Measurements from ENCODE around the gene AQP2.
A peak's percentile ranks its signal among the peaks of the same experiment; 100 is the strongest.

The AQP2 gene, protein sequence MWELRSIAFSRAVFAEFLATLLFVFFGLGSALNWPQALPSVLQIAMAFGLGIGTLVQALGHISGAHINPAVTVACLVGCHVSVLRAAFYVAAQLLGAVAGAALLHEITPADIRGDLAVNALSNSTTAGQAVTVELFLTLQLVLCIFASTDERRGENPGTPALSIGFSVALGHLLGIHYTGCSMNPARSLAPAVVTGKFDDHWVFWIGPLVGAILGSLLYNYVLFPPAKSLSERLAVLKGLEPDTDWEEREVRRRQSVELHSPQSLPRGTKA

DNA sequence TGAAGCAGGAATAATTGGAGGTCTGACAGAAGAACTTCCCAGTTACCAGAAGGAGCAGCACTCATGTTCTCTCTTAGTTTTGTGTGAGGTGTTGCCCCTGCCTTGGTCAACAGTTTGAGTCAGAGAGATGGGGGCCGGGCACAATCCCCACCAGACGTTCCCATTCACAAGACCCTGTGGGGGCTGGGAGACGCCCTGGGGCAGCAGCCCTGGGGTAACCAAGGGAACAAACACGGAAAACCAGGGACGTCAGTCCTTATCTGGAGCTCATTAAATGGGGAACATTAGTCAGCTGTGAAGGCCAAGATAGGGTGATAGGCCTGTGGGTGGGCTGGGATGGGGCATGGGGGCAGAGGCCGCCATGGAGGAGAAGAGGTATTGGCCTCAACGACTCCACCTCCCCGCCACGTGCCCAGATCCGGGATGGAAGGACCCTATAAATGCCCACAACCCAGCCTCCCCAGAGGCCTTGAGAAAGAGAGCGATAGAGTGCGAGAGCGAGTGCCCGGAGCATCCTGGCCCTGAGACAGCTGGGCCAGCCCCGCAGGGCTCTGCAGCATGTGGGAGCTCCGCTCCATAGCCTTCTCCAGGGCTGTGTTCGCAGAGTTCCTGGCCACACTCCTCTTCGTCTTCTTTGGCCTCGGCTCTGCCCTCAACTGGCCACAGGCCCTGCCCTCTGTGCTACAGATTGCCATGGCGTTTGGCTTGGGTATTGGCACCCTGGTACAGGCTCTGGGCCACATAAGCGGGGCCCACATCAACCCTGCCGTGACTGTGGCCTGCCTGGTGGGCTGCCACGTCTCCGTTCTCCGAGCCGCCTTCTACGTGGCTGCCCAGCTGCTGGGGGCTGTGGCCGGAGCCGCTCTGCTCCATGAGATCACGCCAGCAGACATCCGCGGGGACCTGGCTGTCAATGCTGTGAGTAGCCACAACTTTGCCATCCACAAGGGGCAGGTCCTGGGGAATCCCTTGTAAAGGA is at the start of gene AQP2:
Gene AQP2 (plus strand): TSS at position 465 of the 979 bp plus-strand sequence. CDS start 94 bp downstream, at position 559.
- DNase-seq, result no peak

DNA sequence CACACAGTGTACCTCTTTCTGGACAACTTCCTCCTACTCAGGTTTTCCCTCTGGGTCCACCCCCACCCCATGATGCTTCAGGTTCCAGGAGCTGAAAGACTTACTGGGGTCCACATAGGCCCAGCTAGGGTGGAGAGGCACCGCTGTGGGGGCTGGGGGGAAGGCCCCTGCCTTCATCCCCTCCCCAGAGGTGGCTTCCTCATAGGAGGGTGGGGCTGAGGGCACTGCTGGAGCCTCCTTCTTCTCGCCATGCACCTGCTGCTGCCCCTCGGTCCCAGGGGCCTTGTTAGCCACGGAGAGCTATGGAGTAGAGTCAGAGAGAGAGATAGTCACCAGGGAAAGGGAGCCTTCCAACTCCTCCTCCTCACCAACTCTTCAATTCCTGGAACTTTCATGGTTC is 49.5 kb upstream of the AQP2 start:
- no peak for DNase-seq

DNA sequence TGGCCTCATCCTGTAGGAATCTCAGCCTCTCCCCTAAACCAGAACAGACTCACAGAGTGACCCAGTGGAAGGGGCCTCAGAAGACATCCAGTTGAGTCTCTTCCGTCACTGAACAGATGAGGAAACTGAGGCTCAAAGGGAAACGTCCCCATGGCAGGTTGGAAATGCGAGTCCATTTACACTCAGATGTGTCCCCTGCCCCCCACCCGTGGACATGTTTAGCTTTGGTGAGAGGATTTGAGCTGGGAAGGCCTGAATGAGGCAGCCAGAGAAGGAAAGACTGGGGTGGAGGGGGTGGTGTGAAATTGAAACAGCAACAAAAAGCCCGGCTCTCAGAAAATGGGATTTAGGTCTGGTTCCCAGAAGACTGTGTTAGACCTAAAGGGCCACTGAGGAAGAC is 48.6 kb upstream of the AQP2 start:
- DNase-seq, result no peak

DNA sequence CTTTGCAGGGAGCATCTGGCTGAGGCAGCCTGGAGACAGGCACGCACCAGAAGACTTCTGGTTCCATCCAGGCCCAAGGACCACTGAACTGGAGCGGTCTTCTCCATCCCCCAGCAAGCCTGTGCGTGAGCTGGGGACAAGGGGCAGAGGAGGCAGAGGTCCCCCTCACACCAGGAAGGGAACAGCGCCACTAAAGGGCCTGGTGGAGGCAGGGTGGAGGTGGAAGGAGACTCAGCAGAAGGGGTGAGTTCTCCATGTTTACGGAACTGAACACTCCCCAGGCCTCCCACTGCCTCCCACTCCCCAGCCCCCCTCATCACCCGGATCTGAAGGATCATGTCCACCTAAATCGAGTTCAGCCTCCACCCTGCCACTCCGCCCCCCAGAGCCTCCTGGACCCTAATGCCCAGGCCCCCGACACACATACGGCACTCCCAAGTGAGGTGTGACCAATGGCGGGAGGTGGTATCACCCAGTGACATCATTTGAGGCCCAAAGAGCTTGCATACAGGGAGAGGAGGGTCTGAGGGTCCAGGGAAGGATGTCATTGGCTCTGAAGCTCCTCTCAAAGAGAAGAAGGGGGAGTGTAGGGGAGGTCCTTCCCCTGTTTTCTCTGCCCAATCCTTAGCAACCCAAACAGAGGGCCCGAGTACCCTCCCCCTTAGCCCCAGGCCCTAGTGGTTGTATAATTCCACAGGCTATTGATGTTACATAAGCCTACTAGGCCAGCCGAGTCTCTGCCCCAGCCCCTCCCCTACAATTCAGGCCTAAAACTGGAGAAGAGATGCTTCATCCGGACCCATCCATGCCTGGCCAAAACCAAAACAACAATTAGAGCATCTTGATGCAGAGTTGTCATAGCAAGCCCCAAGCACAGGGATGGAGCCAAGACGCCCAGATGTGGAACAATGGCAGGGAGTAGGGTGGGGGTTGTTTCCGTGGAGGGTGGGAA is 47.9 kb upstream of the AQP2 start:
- DNase-seq, result no peak

DNA sequence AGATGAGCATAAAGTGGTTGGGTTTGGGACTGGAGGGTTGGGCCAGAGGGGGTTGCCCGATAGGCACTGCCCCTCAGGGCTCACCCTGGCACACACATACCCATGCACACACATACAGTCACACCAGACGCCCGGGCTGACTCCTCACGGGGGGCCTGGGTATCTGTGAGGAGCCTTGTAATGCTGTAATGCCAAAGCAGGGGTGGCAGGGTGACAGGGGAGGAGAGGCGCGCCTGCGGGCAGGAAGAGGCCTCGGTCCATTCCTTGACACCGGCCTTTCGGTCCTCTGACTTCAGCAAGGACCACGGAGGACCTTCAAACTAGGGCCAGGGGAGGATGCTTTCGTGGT is 47.2 kb upstream of the AQP2 start:
- DNase-seq, result no peak

DNA sequence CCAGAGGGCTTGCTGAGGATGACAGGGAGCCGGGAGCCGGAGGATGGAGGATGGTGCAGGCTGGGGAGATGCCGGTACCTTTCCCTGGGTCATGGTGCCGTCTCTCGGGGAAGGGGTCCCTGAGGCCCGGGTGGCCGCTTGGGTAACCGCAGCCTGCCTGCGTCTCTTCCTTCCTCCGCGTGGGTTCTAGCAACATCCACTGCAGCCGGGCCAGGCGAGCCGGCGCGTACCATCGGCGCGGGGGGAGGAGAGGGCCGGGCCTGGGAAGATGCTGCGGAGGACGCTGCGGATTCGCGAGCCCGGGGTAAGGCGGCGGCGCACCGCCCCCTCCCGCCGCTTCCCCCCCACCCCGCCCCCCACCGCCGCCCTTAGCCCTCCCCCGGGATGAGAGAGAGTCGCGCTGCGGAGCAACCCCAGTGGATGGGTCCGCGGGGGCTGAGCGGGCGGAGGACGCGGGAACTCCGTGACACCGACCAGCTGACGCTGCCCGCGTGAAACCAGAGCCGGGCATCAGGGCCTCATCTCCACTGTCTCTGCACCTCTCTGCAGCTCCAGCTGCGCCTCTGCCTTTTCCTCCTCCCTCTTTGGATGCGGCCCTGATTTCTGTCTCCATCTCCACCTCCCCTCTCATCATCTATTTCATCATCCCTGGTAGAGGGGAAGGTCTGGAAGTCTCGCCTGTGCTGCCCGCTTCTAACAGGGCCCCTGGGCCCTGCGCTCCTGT is 46.7 kb upstream of the AQP2 start, which contains the start of gene FAIM2:
Gene FAIM2 (minus strand): TSS at position 201 of the 724 bp plus-strand sequence. CDS start 108 bp downstream, at position 93.
- peak; percentile 43 to 58 for DNase-seq

DNA sequence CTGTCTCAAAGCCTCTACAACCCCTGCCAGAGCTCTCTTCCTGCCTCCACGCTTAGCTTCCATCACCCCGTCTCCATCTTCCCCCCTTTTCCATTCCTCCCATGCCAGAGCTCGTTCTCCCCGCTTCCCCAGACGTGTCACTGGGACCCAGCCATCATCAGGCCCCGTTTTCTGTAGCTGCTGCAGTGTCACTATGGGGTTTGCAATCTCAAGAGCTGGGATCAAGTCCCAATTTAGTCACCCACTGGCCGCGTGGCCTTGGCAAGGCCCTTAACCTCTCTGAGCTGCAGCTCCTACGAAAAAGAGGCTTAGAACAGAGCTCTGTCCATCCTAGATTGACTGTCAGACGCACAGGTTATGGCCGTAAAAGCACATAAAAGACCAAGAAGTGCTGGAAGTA is 45.9 kb upstream of the AQP2 start:
- DNase-seq, result no peak

DNA sequence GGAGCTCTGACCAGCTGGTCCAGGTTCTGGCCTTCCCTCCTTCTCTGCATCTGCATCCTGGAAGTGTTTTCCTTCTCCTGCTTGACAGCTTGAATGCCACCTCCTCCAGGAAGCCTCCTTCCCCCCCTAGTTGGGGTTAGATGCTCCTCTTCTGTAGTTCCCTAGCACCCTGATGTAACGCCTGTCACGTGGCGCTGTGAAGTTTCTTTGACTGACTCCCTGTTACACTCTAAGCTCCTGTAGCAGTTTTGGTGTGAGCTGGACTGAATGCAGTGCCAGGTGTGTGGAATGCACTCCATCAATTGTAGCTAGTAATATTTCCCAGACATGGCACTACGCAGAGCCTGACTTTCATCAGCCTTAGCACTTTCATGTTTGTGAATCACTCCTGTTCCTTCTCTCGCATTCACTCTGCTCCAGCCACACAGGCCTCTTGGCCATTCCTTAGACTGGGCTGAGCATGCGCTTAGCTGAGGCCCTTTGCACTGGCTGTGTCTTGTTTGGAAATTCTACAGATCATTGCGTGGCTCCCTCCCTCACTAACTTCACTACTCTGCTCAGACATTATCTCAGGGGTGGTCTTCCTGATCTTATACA is 44.7 kb upstream of the AQP2 start:
- DNase-seq, result no peak

DNA sequence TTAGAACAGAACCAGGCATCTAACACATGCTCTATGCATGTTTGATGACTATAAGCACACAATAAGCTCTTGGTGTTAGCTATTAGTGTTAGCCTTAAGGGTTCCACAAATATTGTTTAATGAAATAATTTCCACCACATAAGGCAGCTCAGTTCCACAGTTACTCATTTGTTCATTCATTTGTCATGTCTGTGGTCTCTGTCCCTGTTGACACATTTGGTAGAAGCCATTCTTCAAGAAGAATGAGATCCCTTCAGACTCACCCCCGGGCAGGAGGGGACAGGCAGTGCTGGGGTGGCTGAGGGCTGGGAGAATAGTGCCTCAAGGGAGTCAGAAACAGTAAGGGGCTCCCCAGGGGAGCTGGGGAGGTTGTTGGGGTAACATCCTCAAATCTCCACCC is 43.2 kb upstream of the AQP2 start:
- DNase-seq, result no peak

DNA sequence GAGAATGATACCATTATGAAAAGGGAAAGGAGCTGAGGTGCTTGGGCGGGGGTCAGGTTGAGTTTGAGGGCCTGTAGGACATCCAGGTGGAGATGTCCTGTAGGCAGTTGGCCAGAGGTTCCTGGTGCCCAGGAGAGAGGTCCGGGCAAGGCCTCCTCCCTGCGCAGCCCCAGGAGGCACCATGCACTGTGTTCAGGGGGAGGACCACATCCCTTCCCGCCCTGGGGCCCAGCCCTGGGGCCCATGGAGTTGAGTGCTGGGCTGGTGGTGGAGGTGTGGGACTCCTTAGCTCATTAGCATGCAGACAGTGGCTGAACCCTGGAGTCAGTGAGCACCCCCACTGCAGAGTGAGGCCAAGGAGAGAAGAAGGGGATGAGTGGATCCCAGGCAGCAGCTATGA is 41.2 kb upstream of the AQP2 start:
- no peak for DNase-seq

DNA sequence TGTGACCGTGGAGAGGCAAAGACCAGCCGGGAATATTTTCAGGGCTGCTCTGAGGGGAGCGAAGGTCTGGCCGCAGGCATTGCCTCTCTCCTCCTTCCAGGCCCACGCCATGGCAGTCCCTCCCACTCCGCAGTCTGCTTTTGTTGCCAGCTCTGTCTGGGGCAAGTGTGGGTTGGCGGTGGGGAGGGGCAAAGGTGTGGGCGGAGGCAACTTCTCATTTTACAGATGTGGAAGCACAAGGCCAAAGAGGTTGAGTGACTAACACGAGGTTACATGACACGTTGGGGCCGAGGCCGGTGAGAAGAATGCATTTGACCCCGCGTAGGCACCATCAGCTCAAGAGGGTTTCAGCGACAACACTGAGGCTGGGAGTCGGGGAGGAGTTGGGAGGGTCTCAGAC is 40.7 kb upstream of the AQP2 start:
- DNase-seq, result no peak

DNA sequence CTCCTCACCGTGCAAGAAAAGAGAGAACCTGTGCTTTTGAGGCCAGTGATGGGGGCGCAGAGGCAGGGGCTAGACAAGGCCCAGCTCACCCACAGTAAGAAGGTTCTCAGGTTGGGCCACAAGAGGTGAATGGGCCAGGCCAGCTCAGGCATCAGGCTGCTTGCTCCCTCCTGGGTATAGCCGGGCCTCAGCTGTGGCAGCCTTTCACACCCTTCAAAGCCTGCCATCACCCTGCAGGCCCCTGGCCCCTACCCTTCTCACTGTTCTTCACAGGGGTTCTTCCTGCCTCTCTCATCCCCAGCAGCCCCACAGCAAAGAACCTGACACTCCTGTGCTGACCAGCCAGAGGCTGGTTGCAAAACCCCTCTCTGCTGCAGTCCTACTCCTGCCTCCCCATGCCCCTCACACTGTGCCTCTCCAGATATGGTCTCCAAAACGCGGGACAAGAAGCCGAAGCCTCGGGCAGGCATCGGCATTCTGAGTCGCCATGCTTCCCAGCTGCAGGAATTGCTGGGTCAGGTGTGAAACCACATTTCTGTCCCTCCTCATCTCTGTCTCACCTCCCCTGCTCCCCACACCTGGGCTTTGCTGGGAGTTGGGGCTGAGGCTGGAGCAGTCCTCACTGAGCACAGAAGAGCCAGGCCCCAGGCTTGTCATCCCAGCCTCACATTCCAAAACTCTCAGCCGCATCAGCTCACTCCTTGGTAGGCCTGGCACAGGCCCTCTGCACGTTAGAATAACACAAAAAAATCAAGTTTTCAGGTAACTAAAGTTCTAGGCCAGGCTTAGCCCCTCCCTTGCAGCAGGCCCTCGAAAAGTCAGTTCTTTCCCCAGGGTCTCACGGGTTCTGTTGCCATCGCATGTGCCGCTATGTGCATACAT is 40.0 kb upstream of the AQP2 start:
- DNase-seq, result no peak

DNA sequence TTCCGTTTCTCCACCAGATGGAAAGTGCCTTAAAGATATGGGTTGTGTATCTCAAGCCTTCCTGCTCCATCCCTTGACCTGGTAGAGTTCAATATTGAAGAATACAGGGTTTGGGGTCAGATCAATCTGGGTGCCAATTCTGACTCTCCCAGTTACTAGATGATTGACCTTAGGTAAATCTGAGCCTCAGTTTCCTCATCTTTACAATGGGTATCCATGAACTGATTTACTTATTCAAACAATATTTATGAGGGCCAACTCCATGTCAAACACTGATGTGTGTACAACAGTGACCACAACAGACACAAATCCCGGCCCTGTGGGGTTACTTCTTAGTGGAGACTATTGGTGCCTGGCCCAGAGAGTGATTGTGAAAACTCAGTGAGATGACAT is 39.3 kb upstream of the AQP2 start:
- DNase-seq, result no peak

DNA sequence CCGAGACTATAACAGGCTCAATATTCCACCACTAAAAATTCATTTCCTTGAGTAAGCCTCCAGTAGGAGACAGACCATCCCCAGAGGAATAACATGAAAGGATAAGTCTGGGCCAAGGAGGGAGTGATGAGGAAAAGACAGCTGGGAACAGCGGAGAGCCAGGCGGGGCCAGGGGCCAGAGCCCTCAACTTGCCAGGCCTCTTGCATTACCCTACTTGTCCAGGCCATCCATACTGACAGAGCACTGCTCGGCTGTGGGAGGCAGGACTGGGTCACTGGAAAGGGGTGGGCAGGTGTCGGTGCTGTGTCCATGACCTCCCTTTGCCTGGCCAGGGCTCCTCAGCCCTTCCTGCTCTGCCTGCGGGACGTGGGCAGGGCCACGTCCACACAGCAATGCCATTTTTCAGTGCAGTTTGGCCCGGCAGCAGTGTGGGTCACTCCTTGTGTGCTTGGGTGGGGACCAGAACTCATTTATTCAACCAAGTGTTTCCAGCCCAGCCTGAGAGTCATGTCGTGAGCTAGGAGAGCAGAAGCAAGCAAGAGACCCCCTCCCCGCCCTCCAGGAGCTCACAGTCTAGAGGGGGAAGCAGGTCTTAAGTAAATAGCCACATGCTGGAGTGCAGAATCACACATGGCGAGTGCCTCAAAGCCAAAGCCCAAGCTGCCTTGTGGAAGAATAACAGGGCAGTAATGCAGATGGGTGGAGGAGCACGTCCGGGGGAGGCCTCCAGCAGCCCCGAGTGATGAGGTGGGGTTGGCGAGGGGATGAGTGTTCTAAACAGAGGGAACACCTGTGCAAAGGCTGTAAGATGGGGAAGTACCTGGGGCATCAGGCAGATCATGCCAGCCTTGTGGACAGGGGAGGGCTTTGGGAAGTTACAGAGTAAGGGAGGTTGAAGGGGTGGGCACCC is 37.9 kb upstream of the AQP2 start:
- no peak for DNase-seq

DNA sequence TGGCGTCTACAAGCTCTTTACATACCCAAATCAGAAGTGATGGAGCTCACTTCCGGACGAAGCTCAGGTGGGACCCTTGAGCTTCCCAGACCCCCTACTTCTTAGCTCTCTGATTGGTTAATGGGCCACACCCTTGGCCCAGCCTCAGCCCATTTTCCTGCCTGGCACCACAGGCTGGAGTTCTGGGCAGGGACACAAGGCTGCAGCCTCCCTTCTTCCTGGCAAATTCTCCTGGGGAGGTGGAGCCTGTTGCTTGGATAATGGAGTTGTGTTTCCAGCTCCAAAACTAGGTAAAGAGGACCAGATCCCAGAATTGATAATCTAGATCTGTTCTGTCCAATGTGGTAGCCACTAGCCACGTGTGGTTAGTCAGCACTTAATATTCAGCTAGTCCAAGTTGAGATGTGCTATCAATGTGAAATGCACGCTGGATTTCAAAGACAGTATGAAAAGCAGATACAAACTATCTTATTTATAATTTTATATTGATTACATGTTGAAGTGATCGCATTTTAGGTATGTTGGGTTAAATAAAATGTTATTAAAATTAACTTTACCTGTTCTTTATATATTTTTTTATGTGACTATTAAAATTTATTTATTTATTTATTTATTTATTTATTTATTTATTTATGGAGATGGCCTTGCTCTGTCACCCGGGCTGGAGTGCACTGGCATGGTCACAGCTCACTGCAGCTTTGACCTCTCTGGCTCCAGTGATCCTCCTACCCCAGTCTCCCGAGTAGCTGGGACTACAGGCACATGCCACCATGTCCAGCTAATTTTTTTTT is 34.2 kb upstream of the AQP2 start:
- DNase-seq, result no peak

DNA sequence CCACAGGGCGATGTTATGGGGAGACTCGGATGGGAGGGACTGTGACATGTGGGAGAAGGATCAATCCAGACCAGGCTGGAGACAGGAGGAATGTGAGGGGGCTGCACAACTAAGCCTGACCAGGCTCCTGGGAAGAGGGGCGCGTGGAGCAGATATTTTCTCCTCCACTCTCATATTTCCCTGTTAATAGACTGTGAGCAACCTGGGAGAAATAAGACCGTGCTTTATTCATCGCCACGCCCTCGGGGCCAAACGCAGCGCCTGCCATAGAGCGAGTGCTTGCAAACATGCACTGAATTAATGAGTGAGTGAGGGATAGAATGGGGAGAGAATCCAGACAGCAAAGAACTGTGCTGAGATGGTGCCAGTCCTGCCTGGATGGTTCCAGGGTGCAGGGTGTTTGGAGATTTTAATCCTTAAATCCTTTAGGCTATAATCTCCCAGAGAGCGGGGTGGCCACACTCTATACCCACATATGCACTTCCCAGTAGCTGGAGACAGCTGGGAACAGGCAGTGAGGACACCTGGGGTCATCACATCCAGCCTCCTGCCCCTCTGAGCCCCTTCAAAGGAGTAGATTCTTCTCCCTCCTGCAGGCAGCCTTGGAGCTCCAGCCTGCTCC is 33.3 kb upstream of the AQP2 start:
- DNase-seq, result no peak

DNA sequence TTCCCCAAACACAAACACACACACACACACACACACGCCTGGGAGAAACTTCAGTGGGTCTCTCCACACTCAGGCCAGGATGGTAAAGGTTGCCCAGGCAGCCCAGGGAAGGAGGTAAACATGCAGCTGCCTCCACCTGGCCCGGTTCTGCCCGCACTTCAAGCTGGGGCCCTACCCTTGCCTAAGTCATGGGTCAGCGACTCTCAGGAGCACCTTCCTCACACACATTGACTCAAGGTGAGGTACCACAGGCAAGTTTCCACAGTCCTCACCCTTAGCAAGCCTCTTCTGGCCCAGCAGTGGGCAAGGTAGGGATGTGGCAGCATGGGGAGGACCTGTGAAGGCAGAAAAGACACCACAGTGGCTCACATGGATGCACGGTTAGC is 32.8 kb upstream of the AQP2 start:
- DNase-seq, result no peak

DNA sequence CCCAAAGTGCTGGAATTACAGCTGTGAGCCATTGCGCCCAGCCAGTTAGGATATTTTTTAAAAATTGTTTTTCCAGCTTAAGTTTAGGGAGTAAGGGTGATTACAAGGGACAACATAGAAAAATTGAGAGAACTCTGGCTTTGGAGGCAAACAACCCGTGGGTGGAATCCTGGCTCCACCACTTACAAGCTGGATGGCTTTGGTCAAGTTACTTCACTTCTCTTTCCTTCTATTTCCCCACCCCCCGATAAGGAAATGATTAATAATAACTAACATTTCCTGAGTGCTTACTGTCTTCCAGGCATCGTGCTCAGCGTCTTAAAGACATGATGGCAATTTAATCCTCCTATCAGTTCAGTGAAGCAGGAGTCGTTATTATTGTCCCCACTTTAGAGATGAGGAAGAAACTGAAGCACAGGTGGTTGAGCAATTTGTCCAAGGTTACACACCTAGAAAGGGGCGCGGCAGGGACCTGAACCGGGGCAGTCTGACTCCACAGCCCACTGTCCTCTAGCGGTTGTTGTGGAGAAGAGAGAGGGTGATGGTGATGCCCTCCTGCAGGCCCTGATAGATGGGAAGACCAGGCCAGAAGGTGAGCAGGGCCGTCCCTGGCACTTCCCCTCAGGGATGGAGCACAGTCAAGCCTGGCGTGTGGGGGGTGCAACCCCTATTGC is 30.2 kb upstream of the AQP2 start:
- no peak for DNase-seq
